Islet precursor cell (in vitro differentiated cells): ENCODE measurements around the gene SORCS2.
A peak's percentile ranks its signal among the peaks of the same experiment; 100 is the strongest.

Source experiments
- DNase-seq: peaks from one replicate; pipeline ENCODE4 v3.0.0-alpha.2; 2018

SORCS2 gene

GRCh38 chr4:7687006-7687405 is 494.7 kb downstream of the SORCS2 start:
- DNase-seq, result no peak

- DNase-seq, result no peak
Measured at GRCh38 chr4:7687796-7688195, 495.5 kb downstream of the SORCS2 start.

- no peak for DNase-seq
Measured at GRCh38 chr4:7689773-7690693, 497.7 kb downstream of the SORCS2 start.

- no peak for DNase-seq
Measured at GRCh38 chr4:7691061-7691460, 498.7 kb downstream of the SORCS2 start.

- no peak for DNase-seq
Measured at GRCh38 chr4:7691982-7692381, 499.6 kb downstream of the SORCS2 start.

- no peak for DNase-seq
Measured at GRCh38 chr4:7692451-7693236, 500.3 kb downstream of the SORCS2 start.

- DNase-seq, result no peak
Measured at GRCh38 chr4:7693237-7693608, 500.9 kb downstream of the SORCS2 start.

GRCh38 chr4:7693711-7694110 is 501.4 kb downstream of the SORCS2 start:
- DNase-seq, result no peak

- DNase-seq, result no peak
Measured at GRCh38 chr4:7694324-7694723, 502.0 kb downstream of the SORCS2 start.

GRCh38 chr4:7697343-7697742 is 505.0 kb downstream of the SORCS2 start:
- DNase-seq, result no peak

- DNase-seq, result no peak
Measured at GRCh38 chr4:7697821-7698220, 505.5 kb downstream of the SORCS2 start.

GRCh38 chr4:7698584-7698983 is 506.2 kb downstream of the SORCS2 start:
- no peak for DNase-seq

- DNase-seq, result peak; percentile 84
Measured at GRCh38 chr4:7699031-7699430, 506.7 kb downstream of the SORCS2 start.

GRCh38 chr4:7699825-7700224 is 507.5 kb downstream of the SORCS2 start:
- no peak for DNase-seq

- DNase-seq, result no peak
Measured at GRCh38 chr4:7700665-7701064, 508.3 kb downstream of the SORCS2 start.

- DNase-seq, result no peak
Measured at GRCh38 chr4:7701866-7702649, 509.7 kb downstream of the SORCS2 start.

- no peak for DNase-seq
Measured at GRCh38 chr4:7703688-7704087, 511.4 kb downstream of the SORCS2 start.

GRCh38 chr4:7704091-7704490 is 511.8 kb downstream of the SORCS2 start:
- DNase-seq, result no peak

- DNase-seq, result no peak
Measured at GRCh38 chr4:7704625-7705024, 512.3 kb downstream of the SORCS2 start.

GRCh38 chr4:7705062-7705461 is 512.7 kb downstream of the SORCS2 start:
- DNase-seq, result peak; percentile 73

- DNase-seq, result no peak
Measured at GRCh38 chr4:7705593-7705992, 513.3 kb downstream of the SORCS2 start.

GRCh38 chr4:7708238-7708637 is 515.9 kb downstream of the SORCS2 start:
- DNase-seq, result no peak

GRCh38 chr4:7708981-7709380 is 516.6 kb downstream of the SORCS2 start:
- DNase-seq, result no peak
